GM19324 (cell line): Measurements from ENCODE around the gene SNN.

Experiments
- ATAC-seq: cut with Tn5 transposase; IDR thresholded peaks from one replicate; pipeline ENCODE4 v1.9.1; 2021; ENCODE audit warnings: mild to moderate bottlenecking, moderate library complexity; ENCODE audit not compliant: unreplicated experiment, low FRiP score

Gene SNN

DNA sequence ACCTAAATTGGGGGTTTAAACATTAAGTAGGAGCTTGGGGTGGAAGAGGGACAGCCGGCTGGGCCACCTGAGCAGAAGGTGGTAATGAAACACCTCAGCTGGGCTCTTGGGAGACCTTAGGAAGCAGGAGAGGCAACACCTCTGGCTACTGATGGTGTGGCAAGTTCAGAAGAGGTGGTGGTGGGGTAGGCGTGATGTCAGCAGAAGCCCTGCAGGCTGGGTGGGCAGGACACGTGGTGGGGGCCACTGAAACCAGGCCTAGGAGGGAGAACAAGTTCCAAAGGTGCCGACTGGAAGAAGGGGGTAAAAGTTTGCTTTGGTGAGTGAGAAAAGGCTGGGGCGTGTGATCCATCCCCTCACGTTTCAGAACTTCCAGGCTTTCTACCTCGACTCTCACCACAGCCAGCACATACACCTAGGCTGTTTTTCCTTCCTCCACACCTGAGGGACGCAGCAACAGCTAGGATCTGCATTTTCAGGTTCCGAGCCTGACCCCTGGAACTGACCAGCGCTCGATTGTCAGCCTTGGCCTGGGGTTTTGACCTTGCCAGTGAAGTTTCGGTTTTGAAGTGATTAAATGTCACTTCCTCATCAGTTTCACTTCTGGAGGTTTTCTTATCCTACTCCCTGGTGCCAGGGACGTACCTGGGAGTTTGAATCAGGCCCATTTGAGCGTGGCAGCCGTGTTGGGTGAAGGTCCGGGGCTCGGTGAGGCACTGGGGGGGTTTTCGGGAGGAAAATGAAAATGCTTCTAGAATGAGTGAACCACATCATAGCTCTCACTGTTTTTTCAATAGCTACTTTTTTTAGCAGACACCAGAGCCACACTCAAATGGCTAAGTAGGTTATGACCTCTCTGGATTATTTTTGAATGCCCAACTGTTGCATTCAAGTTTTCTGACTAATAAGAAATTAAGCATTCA lies 10.0 kb downstream of the SNN start:
- no peak for ATAC-seq

- ATAC-seq: no peak
Observed at GRCh38 chr16:11679250-11679649, 11.0 kb downstream of the SNN start.

- ATAC-seq: no peak
Observed at GRCh38 chr16:11679941-11680911, 12.0 kb downstream of the SNN start.

- no peak for ATAC-seq
Observed at GRCh38 chr16:11681556-11681955, 13.3 kb downstream of the SNN start.

GRCh38 chr16:11681976-11682654 lies 13.9 kb downstream of the SNN start:
- no peak for ATAC-seq

- ATAC-seq: no peak
Observed at GRCh38 chr16:11682655-11683096, 14.4 kb downstream of the SNN start.

DNA sequence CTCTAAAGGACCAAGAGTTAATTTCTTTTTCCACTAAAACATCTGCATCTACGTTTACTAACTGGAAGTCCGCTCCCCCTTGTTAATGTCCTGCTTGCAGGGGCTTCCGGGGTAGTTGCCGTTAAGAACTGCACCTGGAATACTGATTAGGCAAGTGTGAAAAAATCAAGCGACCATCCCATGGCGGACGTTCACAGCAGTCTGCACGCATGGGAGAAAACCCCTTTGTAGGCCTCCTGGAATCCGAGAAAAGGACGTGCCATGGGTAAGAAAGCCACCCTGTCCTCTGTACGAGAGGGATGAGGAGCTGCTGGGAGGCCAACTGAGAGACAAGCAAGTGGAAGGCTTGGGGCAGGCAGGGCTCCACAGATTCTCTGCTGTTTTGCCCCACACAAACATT lies 14.9 kb downstream of the SNN start:
- no peak for ATAC-seq

GRCh38 chr16:11684231-11685025 lies 16.2 kb downstream of the SNN start:
- ATAC-seq: no peak

GRCh38 chr16:11685844-11686618 lies 17.8 kb downstream of the SNN start:
- no peak for ATAC-seq

- ATAC-seq: no peak
Observed at GRCh38 chr16:11686713-11687380, 18.6 kb downstream of the SNN start.

DNA sequence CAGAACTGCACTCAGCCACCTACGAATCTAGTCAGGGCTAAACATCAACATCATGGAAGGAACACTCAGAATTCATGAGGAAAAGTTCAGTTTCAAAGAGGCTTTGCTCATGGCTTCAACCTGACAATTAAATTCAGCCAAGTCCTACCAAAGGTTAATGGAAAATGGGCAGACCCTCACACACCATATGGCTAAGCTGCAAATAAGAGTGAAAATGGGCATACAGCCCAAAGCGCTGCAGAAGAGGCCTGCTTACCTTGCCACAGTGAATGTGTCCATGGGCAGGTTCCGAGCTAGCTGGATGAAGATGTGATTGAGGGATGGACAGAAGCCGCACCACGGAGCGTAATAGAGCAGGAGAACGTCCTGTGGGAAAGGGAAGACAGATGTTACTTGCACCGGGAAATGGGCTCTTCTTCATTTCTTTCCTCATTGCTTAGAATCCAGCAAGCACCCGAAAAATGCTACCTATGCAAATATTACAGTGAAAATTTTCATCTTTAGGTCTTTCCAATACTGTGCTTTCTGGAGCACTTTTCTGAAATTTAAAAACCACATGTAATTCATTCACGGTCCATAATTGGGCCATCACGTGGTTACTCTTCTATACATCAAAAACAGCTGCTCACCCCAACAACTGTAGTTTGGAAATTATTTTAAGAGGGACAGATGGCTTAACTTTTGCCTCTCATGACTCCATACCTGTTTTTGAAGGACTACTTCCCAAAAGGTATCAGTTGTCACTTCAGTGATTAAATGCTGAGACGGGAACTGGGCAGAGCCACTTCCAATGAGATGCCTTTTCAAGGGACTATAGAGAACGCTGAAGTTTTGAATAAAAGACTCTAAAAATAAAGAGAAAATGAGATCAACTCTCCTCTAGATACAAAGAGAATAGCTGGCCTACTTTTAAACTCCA lies 19.6 kb downstream of the SNN start:
- no peak for ATAC-seq

GRCh38 chr16:11688520-11688886 lies 20.2 kb downstream of the SNN start:
- no peak for ATAC-seq

DNA sequence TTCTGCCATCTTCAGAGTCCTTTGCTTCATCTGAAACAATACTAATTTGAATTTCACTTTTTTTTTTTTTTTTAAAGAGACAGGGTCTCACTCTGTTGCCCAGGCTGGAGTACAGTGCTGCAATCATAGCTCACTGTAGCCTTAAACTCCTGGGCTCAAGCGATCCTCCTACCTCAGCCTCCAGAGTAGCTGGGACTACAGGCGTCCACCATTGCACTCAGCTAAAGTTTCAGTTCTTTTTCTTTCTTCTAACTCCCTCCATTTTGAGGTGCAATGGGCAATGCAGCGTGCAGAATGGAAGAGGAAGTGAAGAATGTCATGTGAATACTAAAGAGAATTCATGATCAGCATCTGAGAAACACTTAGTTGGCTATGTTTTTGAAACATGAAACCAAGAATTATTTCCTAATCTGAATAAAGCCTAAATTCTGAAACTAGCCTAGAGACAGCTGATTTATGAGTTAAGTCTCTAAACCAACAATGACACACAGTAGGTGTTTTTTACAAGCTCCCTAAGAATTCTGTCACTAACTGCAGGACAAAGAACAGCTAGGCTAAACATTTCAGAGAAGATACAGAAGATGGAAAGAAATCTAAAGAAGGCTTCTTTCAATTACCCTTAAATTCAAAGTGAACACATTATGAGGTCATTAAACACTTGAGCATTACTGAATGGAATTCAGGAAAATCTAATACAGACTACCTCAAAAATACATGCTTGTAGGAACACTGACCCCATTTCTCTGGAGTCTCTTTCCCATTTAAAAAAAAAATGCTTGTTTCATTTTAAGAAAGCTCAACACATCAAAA lies 21.0 kb downstream of the SNN start:
- ATAC-seq: peak; percentile 72

GRCh38 chr16:11691235-11691634 lies 23.0 kb downstream of the SNN start:
- no peak for ATAC-seq

DNA sequence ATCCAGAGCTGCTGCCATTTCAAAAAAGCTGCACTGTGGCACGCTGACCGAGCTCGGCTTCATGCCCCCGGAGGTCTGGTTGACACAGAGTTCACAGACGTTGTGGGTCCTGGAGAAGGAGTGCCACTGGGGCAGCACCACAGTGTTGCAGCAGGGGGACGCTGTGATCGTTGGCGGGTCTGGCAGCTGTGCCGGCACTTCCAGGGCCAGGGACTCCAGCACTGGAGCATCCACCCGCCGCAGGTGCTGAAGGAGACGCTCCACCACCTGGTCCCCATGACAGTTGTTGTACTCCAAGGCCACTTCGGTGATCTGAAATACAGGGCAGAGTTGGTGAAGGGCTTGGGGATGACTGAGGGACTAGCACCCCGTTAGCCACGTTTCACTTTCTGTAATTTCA lies 23.5 kb downstream of the SNN start:
- no peak for ATAC-seq

GRCh38 chr16:11692171-11692570 lies 23.9 kb downstream of the SNN start:
- ATAC-seq: no peak

GRCh38 chr16:11692651-11693050 lies 24.4 kb downstream of the SNN start:
- no peak for ATAC-seq
